DMS53 treated with DMSO at 0.1 percent for 48 hours (cell line): ENCODE results near the gene RMDN2.
A peak's percentile ranks its signal among the peaks of the same experiment; 100 is the strongest.

Experiments
- DNase-seq: peaks from one replicate; lab custom pipeline; 2025; ENCODE audit not compliant: unreplicated experiment; lab: John Stamatoyannopoulos, UW

RMDN2 gene

DNA sequence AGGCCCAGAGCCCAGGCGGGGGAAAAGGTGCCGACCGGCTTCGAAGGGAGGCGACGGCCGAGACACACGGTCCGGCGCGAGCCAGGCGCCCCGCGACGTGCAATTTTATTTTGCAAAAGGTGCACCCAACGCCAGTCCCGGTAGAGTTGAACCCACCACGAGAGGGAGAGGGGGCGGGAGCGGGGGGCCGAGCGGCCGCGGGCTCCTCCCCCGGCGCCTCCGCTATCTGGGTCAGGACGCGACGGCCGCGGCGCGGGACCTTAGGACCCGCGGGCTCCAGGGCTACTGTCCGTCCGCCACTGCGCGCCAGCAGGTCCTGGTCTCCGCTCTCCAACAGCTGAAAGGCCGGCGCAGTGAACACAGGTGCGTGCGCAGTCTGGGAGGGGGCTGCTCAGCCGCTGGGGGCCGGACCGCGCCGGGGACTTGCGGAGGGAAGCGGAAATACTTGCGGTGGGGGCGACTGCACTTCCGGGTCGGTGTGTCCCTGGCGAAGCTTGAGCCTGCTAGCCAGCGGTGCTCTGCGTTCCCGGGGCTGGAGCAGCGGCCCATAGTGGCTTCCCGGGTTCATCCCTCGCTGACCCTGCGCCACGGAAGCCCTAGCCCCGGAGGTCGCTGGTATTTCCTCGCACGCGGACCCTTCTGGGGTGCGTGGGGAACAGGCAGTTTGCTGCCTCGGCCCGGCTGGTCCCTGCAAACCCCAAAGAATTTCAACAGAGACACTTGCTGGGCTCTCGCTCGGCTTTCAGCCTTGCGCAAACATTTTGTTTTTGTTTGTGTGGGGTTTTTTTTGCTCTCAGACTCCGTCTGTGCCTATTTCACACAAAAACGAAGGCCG lies at the start of gene RMDN2:
Gene RMDN2 (plus strand): TSS at position 225 of the 835 bp plus-strand sequence. CDS start 3,991 bp downstream, outside the sequence.
- peak; percentile 83 for DNase-seq

GRCh38 chr2:37875403-37875906 lies 49.6 kb upstream of the RMDN2 start:
- DNase-seq: no peak

GRCh38 chr2:37876227-37876626 lies 48.9 kb upstream of the RMDN2 start:
- DNase-seq: no peak

DNA sequence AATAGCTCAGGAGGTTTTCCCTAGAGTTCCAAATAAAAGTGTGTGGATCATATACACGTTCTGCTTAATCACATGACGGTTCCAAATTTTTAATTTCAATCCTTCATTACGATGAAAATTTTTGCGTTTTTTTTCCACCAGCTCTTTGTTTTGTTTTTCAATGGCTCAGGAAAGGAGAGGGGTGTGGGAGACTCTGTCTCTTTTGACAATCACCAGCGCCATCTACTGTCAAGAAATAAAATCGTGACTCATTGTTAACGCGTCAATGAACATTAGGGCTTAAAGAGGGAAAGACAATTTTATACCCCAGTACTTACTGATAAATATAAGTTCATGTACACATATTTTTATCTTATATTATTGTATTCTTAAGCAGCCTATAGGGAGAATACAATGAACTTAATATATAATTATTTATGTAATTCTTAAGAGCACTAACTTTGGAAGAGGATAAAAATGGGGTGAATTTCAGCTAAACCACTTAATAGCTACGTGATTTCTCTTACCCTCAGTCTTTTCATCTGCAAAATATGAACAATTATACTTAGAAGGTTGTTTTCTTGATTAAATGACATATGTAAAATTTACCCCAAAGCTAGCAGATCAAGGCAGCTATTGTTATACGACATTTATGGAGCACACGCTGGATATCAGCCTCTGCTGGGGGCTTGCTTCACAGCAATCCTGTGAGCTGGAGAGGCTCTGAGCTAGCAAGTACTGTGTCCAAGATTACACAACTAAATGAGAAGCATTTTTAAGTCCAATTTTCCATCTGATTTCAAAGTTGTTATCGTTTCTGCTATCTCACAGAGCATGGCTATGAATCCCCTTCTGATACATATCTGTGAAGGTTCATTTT lies 47.4 kb upstream of the RMDN2 start:
- DNase-seq: peak; percentile 43

GRCh38 chr2:37878536-37878935 lies 46.6 kb upstream of the RMDN2 start:
- no peak for DNase-seq

- no peak for DNase-seq
Measured at GRCh38 chr2:37880551-37880950, 44.5 kb upstream of the RMDN2 start.

- peak; percentile 75 for DNase-seq
Measured at GRCh38 chr2:37881397-37881796, 43.7 kb upstream of the RMDN2 start.

DNA sequence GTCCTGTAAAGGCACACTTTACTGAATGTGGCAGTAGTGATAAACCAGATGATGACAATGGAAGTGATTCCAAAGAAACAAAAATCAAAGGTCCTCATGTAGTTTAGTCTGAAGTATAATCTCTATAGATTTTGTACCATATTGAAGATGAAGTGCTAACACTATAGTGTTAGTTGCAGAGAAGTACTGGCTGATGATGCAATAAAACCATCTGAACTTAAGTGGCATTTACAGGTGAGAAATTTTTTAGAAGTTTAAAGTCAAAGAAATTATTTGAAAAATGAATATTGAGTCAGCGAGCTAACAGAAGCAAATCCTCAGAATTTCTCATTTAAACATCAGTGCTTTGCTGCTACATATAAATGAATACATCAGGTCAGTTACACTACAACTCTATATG lies 43.1 kb upstream of the RMDN2 start:
- no peak for DNase-seq

DNA sequence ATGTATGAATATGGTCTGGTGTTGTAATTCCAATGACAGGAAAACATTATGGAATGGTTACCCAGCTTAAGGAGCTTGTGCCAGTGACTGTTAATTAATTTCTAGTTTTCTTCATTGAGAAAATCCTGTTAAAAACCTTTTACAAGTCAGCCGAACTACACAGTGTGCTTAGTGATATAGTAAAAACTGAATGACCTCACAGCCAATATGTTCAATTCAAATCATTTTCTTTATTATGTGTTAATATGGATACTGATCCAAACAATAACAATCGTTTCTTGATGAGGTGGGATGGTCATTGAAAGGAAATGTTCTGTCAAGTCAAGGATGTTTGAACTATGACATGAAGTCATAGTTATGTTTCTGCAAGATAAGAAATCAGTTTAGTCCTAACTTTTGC lies 41.6 kb upstream of the RMDN2 start:
- no peak for DNase-seq

DNA sequence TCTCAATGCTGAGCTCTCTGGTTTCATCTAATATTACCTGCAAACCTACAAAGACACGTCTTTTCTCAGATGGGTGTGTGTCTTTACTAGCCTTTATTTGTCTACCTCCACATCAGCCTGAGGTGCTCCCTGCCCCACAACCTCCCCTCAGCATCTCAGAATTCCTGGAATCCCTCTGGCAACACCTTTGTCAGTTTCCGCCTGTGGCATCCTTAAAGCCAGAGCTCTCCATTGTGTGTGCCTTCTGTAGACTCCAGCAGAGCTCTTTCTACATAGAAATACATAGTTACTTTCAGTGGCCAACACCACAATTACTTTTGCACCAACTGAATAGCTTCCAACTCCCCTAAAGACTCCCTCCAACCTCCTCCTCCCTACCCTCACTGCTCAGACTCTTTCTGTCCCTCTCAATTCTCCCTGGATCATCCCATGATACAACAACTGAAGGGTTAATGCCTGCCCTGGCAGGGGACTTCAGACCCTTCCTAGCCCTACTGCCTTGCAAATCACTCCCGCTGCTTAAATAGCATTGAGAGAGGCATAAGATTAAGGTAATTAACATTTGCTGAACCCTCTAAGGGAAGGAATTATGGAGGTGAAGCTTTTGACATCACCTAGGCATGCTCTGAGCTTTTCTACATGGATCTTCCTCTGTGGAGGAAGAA lies 39.6 kb upstream of the RMDN2 start:
- DNase-seq: no peak

DNA sequence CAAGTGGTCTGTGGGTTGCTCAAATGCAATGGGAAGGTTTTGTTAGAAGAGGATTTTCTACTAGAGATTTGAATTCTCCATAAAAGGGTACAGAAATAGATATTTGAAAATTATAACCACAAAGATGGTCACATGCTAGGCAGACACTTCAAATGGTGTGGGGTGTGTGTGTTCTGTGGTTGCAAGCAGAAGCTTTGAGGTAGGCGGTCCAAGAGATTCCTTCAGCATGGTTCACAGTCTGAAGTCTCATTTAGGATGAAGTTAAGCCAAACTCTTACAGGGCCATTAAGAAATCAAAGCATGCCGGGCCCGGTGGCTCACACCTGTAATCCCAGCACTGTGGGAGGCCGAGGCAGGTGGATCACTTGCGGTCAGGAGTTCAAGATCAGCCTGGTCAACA lies 38.3 kb upstream of the RMDN2 start:
- DNase-seq: no peak

DNA sequence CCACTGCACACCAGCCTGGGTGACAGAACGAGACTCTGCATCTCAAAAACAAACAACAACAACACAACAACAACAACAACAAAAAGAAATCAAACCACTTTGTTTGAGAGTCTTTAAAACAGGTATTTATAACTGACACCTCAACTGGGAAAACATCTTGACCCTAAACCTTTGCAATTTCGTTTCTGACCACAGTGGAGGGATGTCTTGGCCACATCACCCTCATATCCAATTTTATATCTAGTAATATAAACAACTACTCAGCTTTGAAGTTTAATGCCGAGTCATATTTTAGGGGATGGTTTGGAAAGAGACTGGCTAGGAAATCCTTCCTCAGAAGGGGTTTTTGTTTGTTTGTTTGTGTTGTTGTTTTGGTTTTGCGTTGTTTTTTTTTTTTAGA lies 37.8 kb upstream of the RMDN2 start:
- DNase-seq: no peak

DNA sequence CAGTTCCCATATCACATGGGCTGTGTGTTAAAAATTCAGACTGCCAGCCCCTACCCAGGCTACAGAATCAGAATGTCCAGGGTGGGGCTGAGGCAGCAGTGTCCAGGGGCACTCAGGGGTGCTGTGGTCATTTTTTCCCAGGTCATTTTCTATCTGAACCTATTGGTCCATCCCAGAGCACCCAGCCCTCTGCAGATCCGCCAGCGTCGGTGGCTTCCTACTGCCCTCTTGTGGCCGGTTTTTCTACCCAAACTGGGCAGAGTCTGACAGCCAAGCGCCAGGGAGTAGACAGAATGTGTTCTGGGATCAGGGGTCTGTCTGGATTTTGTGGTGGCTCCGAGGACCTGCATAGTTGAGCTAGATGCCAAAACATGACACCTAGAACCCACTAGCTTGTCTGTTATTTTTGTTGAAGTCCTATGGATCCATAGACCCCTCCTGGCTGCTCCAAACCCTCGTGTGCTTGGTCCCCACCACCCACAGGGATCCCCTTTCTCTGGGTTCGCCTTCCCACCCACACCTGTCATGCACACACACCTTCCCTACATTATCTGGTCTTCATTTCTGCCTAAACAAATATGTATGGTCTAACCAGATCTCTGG lies 34.1 kb upstream of the RMDN2 start:
- peak; percentile 33 for DNase-seq

- DNase-seq: no peak
Measured at GRCh38 chr2:37891846-37892435, 33.1 kb upstream of the RMDN2 start.

DNA sequence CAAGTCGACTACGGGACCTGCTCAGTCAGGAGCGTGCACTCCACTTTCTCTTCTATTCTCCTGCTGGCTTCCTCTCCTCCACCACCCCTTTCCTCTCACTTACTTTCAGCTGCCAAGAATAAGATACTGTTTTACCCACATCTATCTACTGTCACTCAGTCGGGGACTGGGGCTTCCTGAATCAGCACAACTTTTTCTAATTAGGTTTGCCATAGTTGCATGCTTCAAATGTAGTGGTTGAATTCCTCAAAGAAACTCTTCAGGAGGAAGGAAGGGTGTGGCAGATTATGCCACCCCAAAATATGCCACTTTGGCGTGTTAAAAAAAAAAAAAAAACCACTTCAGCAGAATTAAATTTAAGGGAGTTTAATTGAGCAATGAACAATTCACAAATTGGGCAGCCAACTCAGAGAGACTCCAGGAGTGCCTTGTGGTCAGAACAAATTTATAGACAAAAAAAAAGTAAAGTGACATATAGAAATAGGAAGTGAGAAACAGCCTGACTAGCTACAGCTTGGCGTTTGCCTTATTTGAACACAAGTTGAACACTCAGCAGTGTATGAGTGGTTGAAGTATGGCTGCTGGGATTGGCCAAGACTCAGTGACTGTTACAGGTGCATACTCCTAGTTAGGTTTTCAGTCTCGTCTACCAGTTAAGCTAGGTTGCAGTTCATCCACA lies 32.5 kb upstream of the RMDN2 start:
- no peak for DNase-seq

- no peak for DNase-seq
Measured at GRCh38 chr2:37893327-37893726, 31.8 kb upstream of the RMDN2 start.

- no peak for DNase-seq
Measured at GRCh38 chr2:37894047-37894446, 31.0 kb upstream of the RMDN2 start.

- no peak for DNase-seq
Measured at GRCh38 chr2:37894601-37895000, 30.5 kb upstream of the RMDN2 start.

GRCh38 chr2:37895140-37895539 lies 29.9 kb upstream of the RMDN2 start:
- no peak for DNase-seq

DNA sequence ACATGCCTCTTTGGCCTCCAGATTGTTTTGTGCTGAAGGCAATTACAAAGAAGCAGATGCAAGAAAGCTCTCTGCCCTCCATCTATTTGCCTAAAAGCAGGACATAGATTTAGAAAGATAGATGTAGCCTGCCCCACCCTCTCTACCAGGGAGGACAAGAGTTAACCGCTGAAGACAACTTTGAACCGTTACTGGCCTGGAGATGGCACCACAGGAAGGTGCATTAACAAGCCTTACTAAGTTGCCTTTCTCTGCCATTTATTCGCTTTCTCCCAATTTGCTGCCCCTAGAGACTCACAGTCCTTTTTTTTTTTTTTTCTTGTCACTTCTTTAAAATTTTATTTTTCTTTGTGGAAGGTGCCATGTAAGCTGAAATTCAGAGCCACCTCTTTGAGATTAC lies 28.8 kb upstream of the RMDN2 start:
- no peak for DNase-seq
